ENCODE measurements around the gene ACTRT2. TPM values are rescaled to one million over a fixed set of nuclear protein-coding genes. Genes with fewer than 3 reads are reported as not detected.
A peak's percentile ranks its signal among the peaks of the same experiment; 100 is the strongest.

The ACTRT2 gene
- total RNA-seq, 4 donors from 2014 or later, result not detected

GRCh38 chr1:3009021-3009420 is 12.2 kb upstream of the ACTRT2 start:
- DNase-seq, result peak in 1 of 3 donors; percentile 26
- Histone ChIP-seq H3K9me3 (peaks cover 0 to 9% (median 3%) of the 10 kb centered on the region in 4 donors), H3K27ac (no peak overlapping the region), H3K4me1 (no peaks in the 10 kb centered on the region), H3K27me3 (no peaks in the 10 kb centered on the region), H3K36me3 (no peaks in the 10 kb centered on the region), H3K4me3 (no peak overlapping the region)
- TF ChIP-seq POLR2A (IDR thresholded peaks at IDR 0.05) (no peak), CTCF (IDR thresholded peaks at IDR 0.05) (no peak)

DNA sequence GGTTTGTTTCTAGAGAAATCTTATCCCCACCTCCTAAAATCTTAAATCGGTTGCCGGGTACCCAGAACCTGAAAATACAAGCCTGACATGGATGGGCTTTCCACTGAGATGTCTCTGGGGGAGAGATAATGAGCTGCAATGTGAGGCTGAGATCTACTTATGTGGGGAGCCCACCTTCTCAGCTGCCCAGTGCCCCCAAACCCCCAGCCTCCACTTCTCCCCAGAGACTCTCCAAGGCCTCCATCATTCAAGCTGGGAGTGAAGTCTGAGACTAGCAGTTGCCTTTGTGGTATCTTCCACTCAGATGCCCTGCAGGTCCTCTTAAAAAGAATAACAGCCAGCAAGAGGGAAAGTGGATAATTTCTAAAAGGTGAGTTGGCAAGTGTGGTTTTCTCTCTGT is 11.7 kb upstream of the ACTRT2 start:
- Histone ChIP-seq H3K9me3 (peaks cover 0 to 9% (median 3%) of the 10 kb centered on the region in 4 donors), H3K4me1 (no peaks in the 10 kb centered on the region), H3K4me3 (no peak overlapping the region), H3K27ac (no peak overlapping the region), H3K36me3 (no peaks in the 10 kb centered on the region), H3K27me3 (no peaks in the 10 kb centered on the region)
- no peak for DNase-seq
- TF ChIP-seq CTCF (IDR thresholded peaks at IDR 0.05) (no peak), POLR2A (IDR thresholded peaks at IDR 0.05) (no peak)

GRCh38 chr1:3011127-3011526 is 10.1 kb upstream of the ACTRT2 start:
- H3K9me3 ChIP-seq, result peaks cover 0 to 9% (median 3%) of the 10 kb centered on the region in 4 donors
- peak in 1 of 3 donors; percentile 19 for DNase-seq
- TF ChIP-seq CTCF (IDR thresholded peaks at IDR 0.05), result no peak
- TF ChIP-seq POLR2A (IDR thresholded peaks at IDR 0.05), result no peak
- H3K27me3 ChIP-seq, result no peaks in the 10 kb centered on the region
- no peaks in the 10 kb centered on the region for H3K36me3 ChIP-seq
- H3K4me1 ChIP-seq, result no peaks in the 10 kb centered on the region
- no peak overlapping the region for H3K4me3 ChIP-seq
- H3K27ac ChIP-seq, result no peak overlapping the region

- TF ChIP-seq POLR2A (IDR thresholded peaks at IDR 0.05) (no peak), CTCF (IDR thresholded peaks at IDR 0.05) (no peak)
- Histone ChIP-seq H3K9me3 (peaks cover 0 to 9% (median 3%) of the 10 kb centered on the region in 4 donors), H3K36me3 (no peaks in the 10 kb centered on the region), H3K27me3 (no peaks in the 10 kb centered on the region), H3K4me1 (no peaks in the 10 kb centered on the region), H3K4me3 (no peak overlapping the region), H3K27ac (no peak overlapping the region)
- peak in 2 of 3 donors; percentile 30 to 41 for DNase-seq
Measured at GRCh38 chr1:3011631-3012455, 9.4 kb upstream of the ACTRT2 start.

DNA sequence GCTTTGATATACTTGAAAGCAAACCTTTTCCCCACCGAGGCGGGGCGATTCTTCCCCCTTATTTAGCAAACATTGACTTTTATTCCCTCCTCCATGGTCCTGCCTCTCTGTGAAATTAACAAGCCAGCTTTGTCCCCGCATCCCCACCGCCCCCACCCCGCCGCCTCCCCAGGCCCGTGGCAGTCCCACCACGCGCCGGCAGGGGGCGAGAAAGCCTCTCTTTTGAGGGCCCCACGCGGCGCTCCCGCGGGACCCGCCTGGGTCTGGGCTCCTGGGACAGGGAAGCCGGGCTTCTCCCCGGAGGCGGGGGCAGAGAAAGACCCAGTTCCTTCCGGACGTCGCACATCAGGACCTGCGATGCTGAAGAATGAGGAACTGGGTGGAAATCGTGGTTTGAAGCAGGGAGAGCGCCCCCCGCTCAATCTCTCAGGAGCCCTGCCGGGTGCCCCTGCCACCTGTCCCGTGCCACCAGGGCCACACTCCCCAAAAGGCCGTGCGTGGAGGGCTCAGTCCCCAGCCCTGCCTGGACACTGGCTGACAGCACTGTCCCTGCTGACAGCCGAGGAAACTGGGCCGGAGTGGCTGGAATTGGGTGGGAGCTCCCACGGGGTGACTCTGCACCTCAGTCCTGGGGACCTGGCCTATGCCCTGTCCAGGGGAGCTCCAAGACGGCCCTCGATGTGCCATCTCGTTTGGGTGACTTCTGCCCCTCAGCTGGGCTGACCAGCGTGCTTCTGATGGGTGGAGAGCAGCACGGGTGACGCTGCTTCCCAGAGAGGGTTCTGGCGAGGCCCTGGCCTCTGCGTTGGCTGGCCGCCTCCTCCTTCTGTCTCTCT is 8.6 kb upstream of the ACTRT2 start:
- DNase-seq, result peak; percentile 19 to 72 (median 69)
- Histone ChIP-seq H3K36me3 (no peaks in the 10 kb centered on the region), H3K27ac (no peak overlapping the region), H3K9me3 (peaks cover 0 to 9% (median 3%) of the 10 kb centered on the region in 4 donors), H3K4me1 (no peaks in the 10 kb centered on the region), H3K27me3 (no peaks in the 10 kb centered on the region), H3K4me3 (no peak overlapping the region)
- TF ChIP-seq CTCF (IDR thresholded peaks at IDR 0.05) (peak in 5 of 6 experiments; percentile 48 to 71 (median 60)), POLR2A (IDR thresholded peaks at IDR 0.05) (no peak)

All from Peyer's patch (tissue), 4 donors.